ENCODE results near the gene SNAP29.
"Not testable (repeated sequence)": the region's sequence is repeated elsewhere in the genome, so short reads cannot be mapped to it uniquely, and the experiment has no call there.

The SNAP29 gene

DNA sequence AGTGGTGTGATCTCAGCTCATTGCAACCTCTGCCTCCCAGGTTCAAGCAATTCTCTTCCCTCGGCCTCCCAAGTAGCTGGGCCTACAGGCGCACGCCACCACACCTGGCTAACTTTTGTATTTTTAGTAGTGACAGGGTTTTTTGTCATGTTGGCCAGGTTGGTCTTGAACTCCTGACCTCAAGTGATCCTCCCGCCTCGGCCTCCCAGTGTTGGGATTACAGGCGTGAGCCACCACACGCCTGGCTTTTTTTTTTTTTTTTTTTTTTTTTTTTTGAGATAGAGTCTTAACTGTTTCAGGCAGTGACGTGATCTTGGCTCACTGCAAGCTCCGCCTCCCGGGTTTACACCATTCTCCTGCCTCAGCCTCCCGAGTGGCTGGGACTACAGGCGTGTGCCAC is 71.6 kb downstream of the SNAP29 start:
- DNase-seq (ENCODE audit: low read depth in 2 of 2): not testable (repeated sequence)

DNA sequence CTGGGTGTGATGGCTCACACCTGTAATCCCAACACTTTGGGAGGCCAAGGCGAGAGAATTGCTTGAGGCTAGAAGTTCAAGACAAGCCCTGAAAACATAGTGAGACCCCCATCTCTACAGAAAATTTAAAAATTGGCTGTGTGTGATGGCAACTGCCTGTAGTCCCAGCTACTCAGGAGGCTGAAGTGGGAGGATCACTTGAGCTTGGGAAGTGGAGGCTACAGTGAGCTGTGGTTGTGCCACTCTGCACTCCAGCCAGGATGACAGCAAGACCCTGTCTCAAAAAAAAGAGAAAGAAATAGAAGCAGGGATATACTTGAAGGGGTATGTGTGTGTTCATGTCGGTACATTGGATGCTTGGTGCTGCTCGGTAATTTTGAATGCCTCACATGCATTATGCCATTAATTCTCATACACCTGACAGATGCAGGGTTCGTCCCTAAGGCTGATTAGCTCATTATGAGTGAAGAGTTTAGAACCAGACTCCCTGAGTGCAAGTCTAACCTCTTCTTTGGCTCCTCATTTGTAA is 72.4 kb downstream of the SNAP29 start:
- DNase-seq (ENCODE audit: low read depth in 2 of 2): no peak

DNA sequence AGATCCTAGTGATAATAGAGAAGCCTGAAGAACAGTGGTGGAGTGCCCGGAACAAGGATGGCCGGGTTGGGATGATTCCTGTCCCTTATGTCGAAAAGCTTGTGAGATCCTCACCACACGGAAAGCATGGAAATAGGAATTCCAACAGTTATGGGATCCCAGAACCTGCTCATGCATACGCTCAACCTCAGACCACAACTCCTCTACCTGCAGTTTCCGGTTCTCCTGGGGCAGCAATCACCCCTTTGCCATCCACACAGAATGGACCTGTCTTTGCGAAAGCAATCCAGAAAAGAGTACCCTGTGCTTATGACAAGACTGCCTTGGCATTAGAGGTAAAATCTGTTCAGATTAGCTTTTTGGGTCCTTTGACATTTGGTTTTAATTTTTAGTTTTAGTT is 75.1 kb downstream of the SNAP29 start:
- no peak for DNase-seq (ENCODE audit: low read depth in 2 of 2)

DNA sequence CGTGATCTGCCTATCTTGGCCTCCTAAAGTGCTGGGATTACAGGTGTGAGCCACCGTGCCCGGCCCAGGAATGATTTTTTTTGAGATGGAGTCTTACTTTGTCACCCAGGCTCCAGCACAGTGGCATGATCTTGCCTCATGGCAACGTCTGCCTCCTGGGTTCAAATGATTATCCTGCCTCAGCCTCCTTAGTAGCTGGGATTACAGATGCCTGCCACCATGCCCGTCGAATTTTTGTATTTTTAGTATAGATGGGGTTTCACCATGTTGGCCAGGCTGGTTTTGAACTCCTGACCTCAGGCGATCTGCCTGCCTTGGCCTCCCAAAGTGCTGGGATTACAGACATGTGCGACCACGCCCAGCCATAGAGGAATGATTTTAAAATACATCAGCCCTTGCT is 76.2 kb downstream of the SNAP29 start:
- not testable (repeated sequence) for DNase-seq (ENCODE audit: low read depth in 2 of 2)

DNA sequence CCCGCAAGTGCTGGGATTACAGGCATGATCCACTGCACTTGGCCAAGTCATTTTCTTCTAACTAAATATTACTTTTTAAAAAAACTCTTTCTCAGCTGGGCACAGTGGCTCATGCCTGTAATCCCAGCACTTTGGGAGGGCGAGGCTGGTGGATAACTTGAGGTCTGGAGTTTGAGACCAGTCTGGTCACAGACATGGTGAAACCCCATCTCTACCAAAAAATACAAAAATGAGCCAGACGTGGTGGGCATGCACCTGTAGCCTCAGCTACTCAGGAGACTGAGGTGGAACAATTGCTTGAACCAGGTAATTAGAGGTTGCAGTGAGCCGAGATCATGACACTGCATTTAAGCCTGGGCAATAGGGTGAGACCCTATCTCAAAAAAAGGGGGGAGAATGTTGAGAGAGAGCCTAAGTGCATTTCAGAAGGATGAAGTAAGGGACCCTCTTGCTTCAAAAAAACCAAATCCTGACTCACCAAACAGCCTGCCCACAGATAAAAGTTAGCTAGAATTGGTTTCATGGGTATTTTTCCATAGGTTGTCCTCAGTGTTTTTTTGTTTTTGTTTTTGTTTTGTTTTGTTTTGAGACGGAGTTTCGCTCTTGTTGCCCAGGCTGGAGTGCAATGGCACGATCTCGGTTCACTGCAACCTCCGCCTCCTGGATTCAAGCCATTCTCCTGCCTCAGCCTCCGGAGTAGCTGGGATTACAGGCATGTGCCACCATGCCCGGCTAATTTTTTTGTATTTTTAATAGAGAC is 77.2 kb downstream of the SNAP29 start:
- not testable (repeated sequence) for DNase-seq (ENCODE audit: low read depth in 2 of 2)

DNA sequence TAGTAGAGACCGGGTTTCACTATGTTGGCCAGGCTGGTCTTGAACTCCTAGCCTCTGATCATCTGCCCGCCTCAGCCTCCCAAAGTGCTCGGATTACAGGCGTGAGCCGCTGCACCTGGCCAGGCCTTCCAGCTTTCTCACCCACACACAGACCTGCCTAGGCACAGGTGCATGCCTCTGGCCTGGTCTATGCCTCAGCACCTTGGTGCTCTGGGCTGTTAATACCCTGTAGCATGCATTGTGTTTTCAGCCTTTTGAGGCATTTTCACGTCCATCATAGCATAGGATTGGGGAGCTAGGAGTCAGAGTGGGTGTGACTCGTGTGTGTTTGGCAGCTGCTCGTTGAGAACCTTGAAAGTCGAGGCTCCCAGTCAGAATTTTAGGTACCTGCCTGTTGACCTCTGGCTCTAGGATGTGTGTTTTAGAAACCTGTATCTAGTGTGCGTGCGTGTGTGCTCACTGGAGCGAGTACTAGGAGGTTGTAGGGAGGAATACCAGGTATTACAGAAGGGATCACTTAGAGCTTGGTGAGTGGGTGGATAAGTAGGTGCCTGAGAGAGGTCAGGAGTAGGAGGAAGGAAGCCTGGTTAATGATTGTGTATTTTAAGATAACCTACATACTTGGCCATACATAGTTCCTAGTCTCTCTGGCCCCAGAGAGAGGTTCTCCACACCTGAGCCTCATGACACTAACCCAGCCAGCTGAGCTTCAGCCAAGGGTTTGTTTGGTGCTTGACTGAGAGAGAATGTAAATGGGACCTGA is 78.4 kb downstream of the SNAP29 start:
- DNase-seq (ENCODE audit: low read depth in 2 of 2): no peak

DNA sequence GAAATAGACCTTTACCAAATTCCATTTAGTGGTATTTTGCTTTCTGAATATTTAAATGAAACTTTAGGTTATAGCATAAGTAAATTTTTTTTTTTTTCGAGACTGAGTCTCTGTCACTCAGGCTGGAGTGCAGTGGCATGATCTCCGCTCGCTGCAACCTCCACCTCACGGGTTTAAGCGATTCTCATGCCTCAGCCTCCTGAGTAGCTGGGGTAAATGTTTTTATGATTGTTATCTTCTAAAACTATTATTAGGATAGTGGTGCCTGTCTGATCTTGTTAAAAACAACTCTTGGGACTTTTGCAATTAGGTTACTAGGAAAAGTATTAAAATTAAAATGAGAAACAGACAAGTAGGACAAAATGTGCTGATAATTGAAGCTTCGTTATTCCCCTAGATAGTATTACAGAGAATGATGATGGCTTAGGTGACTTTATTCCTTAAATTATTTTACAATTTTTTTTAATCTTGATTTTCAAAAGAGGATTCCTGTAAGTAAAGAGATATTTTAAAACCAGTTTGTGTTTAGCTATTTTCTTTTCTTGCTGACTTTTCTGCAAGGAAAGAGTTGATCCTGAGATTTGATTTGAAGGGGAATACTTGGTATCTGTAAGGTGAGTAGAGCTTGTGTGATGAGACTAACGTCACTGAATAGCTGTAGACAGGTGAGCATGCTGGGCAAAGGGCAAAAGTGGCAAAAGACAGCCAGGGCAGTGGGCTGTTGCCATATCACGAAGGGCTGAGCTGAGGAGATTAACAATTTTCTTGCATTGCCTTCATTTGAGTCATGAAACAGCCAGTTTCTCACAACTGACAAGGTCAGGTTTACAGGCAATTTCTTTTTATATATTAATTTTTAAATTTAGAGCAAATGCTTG is 79.2 kb downstream of the SNAP29 start:
- DNase-seq (ENCODE audit: low read depth in 2 of 2): no peak

DNA sequence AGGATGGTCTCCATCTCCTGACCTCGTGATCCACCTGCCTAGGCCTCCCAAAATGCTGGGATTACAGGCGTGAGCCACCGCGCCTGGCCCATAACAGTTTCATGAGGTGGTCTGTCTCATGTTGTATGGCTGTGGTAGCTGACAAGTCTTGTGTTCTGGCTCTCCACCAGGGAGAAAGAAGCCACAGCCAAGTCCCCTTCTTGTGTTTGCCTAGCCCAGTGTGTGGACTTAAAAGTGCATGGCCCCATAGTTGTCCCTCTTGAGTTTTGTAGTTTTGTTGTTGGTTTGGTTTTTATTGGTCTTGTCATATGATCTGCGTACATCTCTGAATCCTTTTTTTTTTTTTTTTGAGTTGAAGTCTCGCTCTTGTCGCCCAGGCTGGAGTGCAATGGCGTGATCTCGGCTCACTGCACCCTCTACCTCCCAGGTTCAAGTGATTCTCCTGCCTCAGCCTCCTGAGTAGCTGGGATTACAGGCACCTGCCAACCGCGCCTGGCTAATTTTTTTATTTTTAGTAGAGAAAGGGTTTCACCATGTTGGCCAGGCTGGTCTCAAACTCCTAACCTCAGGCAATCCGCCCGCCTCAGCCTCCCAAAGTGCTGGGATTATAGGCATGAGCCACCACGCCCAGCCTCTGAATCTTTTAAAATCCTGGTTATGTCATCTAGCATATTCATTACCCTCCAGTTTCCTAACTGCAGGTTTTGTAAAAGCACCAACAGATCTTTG is 80.8 kb downstream of the SNAP29 start:
- not testable (repeated sequence) for DNase-seq (ENCODE audit: low read depth in 2 of 2)

DNA sequence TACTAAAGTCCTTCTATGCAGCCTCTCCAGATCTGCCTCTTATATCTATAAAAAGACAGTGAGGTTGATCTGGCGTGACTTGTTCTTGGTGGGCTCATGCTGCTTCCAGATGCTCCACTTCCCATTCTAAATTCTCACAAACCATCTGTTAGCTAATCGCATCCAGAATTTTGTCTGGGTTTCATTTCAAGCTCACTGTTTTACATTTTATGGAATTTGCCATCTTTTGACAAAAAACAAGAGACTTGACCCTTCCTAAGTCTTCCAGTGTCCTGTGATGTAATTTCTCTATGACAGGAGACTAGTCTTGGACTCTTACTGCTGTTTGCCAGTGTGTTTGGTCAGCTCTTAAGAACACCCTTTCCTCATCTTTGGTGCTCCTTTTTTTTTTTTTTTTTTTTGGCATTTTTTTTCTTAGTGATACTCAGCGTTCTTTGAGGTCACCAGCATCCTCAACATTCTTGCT is 81.4 kb downstream of the SNAP29 start:
- no peak for DNase-seq (ENCODE audit: low read depth in 2 of 2)

All from stimulated activated CD4-positive, alpha-beta T cell treated with anti-CD3 and anti-CD28 coated beads, Interleukin-15, amount 100 ng/mL, for 48 hours (primary cell).